Neural progenitor cell (in vitro differentiated cells): ENCODE results near the gene MFAP2.

Source experiments
- CTCF ChIP-seq: fragments of 200-600 bp; sonication (generic); IDR thresholded peaks from 2 replicates; pipeline ENCODE4 v1.5.1; 2017; ENCODE audit warnings: antibody characterized with exemption, mild to moderate bottlenecking
- EZH2 ChIP-seq: fragments of 200-600 bp; sonication (generic); IDR thresholded peaks from 2 replicates; pipeline ENCODE4 v1.6.1; 2017; ENCODE audit warnings: antibody characterized with exemption, mild to moderate bottlenecking, moderate library complexity
- EZH2phosphoT487 ChIP-seq: fragments of 200-600 bp; sonication (generic); IDR thresholded peaks from 2 replicates; pipeline ENCODE4 v1.6.1; 2017; ENCODE audit warnings: antibody characterized with exemption

GRCh38 chr1:16967095-16967575, 13.3 kb downstream of the MFAP2 start:
- TF ChIP-seq CTCF (no peak), EZH2 (no peak), EZH2phosphoT487 (no peak)
